Uterus (tissue), 4 donors: Measurements from ENCODE around the gene CHRM4. TPM values are rescaled to one million over a fixed set of nuclear protein-coding genes. Genes with fewer than 3 reads are reported as not detected.

ENCODE experiments used
- DNase-seq, 2 donors: peaks; one replicate each; pipeline ENCODE4 v3.0.0-alpha.2; 2019 to 2020
- H3K27ac ChIP-seq, 2 donors: fragments of 200-600 bp; sonication (generic); 1 replicate in 1 of 2; 2 replicates in 1 of 2; pipeline ENCODE4 v1.5.1; 2016 to 2018
- H3K27me3 ChIP-seq, 2 donors: fragments of 200-600 bp; sonication (generic); one replicate each; pipeline ENCODE4 v1.5.1; 2018 to 2019; ENCODE audit warnings: control low read depth in 1 of 2
- H3K36me3 ChIP-seq, 2 donors: fragments of 200-600 bp; sonication (generic); one replicate each; pipeline ENCODE4 v1.5.1; 2019; ENCODE audit warnings: control low read depth in 1 of 2
- H3K4me1 ChIP-seq, 2 donors: fragments of 200-600 bp; sonication (generic); one replicate each; pipeline ENCODE4 v1.5.1; 2018 to 2019; ENCODE audit warnings: control low read depth in 1 of 2
- H3K4me3 ChIP-seq, 2 donors: fragments of 200-600 bp; sonication (generic); 1 replicate in 1 of 2; 2 replicates in 1 of 2; pipeline ENCODE4 v1.5.1; 2018 to 2019; ENCODE audit warnings: mild to moderate bottlenecking in 1 of 2
- H3K9me3 ChIP-seq, 2 donors: fragments of 200-600 bp; sonication (generic); one replicate each; pipeline ENCODE4 v1.5.1; 2019; ENCODE audit warnings: control low read depth in 1 of 2
- CTCF ChIP-seq, 4 experiments: fragments of 200-600 bp in 2 of 4; fragments of 450-650 bp in 2 of 4; sonication (generic) in 2 of 4; IDR thresholded peaks; one replicate each; pipeline ENCODE4 v1.5.1; 2016 to 2019; ENCODE audit warnings: antibody characterized with exemption in 4 of 4, mild to moderate bottlenecking in 2 of 4, moderate library complexity in 1 of 4
- POLR2A ChIP-seq, 2 donors: fragments of 450-650 bp; IDR thresholded peaks; one replicate each; pipeline ENCODE4 v1.6.1; 2016; ENCODE audit warnings: antibody characterized with exemption in 2 of 2, mild to moderate bottlenecking in 1 of 2, moderate library complexity in 1 of 2
- intact Hi-C: fragments of 100-400 bp; cut with DNase I; formaldehyde crosslinking; loops from one replicate; pipeline ENCODE4 v1.15.1; 2023; ENCODE audit warnings: low total_unique reads
- total RNA-seq, 4 donors: library from RNA; depleted of rRNA in 3 of 4; stranded (reverse); fragments of >200 nt in 3 of 4; gene quantifications; one replicate each; pipeline versions ENCODE4 v1.1.0 to v1.2.4, GENCODE V29; 2014 to 2023
- donor health status: DM: yes; HTN: yes; CAD: no.

The CHRM4 gene
- total RNA-seq, 4 donors from 2014 or later, result 0.14 to 0.67 TPM; not detected in 2

DNA sequence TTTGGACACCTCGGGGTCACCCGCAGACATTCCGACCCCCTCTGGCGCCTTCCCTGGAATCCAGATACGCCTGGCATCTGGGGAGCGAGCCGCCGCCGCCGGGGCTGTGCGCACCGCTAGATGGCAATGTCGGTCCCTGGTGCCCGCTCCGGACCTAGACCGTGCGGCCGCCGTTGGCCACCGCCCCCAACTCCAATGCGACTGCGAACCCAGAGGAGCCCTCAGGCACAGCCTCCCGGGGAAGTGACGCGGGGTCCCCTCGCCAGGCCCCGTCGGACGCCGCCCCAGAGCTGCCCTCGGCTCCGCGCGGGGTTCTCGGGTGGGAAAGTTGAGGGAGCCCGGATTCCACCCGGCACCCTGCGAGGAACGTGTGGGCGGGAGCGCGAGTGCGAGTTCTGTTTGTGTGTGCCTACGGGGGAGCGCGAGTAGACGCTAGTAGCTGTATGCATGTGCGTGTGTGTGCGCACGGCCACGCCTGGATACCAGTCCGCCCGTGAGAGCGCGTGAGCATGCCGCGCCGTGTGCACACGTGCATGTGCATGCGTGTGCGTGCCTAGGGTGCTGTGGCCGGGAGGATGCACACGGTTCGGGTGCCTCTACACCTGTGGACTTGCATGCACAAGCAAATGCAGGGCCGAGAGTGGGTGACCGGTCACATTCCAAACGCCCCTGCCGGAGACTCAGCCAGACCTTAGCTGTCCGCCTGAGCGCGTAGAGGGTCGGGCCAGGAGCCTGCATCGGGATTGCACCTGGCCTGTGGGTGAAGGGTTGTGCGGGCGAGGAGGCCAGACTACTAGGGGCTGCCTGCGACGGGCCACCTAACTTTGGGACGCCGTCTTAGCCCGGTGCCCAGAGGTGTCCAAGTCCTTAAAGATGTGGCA, 1.9 kb downstream of the CHRM4 start:
- H3K36me3 ChIP-seq, result no peaks in the 10 kb centered on the region
- peaks cover 19 to 22% of the 10 kb centered on the region in 2 donors for H3K27me3 ChIP-seq
- peak overlapping the region in 1 of 2 donors; percentile 21 for H3K4me3 ChIP-seq
- H3K9me3 ChIP-seq, result no peaks in the 10 kb centered on the region
- intact Hi-C loops, result loop anchor here (5.0 kb wide), 1 partner anchor 158 kb away; no protein-coding TSS in a partner anchor
- TF ChIP-seq POLR2A (IDR thresholded peaks at IDR 0.05) (peak in 1 of 2 donors; percentile 1), CTCF (IDR thresholded peaks at IDR 0.05) (peak; percentile 78 to 89 (median 78))
- peaks cover 0 to 33% of the 10 kb centered on the region in 2 donors for H3K4me1 ChIP-seq
- DNase-seq, result peak in 1 of 2 donors; percentile 63
- no peak overlapping the region for H3K27ac ChIP-seq

DNA sequence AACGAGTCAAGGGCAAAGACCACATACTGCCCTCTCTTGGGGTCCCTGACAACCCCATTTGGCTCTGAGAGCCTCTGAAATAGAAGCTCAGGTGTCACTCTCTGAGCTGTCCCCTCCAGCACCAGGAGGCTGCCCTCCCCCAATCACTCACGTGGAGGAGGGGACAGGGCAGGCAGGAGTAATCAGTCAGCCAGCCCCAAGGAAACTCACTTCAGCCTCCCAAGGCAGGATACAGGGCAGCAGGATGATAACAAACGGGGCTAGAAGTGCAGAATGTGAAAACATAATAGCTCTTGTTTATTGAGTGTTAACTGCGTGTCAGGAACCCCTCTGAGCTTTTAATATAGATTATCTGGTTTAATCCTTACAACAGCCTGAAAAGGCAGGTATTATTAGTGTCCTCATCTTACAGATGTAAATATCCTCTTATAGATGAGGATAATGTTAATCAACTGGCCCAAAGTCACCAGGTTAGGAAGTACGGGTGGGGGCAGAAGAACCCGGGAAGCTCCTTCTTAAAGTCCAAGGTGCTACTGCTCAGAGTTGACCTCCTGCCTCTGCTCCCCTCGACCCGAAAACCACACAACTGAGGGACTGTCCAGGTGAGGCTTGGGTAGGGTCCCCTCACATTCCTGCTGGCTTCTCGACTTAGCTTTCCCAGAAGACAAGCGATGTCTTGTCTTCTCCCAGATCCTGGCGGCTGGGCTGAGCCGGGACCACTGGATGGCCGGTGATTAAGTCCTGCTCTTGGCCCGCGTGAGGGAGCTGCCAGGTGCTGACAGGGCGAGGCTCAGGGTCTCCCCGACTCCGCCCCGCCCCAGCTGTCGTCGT, 2.7 kb downstream of the CHRM4 start:
- H3K4me1 ChIP-seq, result peaks cover 0 to 33% of the 10 kb centered on the region in 2 donors
- intact Hi-C loops, result no loop called here
- H3K27ac ChIP-seq, result no peak overlapping the region
- no peaks in the 10 kb centered on the region for H3K36me3 ChIP-seq
- no peaks in the 10 kb centered on the region for H3K9me3 ChIP-seq
- TF ChIP-seq POLR2A (IDR thresholded peaks at IDR 0.05), result peak in 1 of 2 donors; percentile 3
- no peak for TF ChIP-seq CTCF (IDR thresholded peaks at IDR 0.05)
- peaks cover 19 to 22% of the 10 kb centered on the region in 2 donors for H3K27me3 ChIP-seq
- DNase-seq, result no peak
- no peak overlapping the region for H3K4me3 ChIP-seq

DNA sequence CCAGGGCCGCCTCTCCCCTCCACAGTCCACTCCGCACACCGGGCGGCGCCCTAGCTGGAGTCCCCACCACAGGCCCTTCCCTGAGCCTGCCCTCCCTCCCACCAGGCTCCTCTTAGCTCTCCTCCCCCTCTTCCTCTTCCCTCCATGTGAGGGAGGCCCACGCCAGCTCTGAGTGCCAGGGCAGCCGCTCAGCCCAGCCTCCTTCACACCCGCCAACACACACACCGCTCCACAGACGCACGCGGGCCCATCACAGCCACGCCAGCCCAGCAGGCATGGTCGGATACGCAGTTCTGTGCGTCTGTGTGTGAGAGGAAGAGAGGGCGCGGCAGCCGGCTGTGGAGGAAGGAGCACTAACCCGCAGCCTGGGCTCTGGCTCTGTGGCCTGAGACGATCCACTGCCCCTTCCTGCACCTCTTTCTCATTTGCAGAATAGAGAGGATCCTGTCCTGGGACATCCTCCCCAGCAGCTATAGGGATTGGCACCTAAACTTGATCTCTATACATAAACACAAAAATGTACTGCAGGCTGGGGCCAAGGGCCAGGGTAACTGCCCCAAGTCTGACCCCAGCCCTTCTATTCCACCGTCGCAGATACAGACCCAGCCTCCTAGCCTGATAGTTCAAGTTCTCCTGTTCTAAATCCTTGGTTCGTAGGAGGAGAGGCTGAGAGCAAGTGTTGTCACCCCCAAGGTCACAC, 3.5 kb downstream of the CHRM4 start:
- H3K36me3 ChIP-seq, result no peaks in the 10 kb centered on the region
- no peak for DNase-seq
- no peak overlapping the region for H3K4me3 ChIP-seq
- TF ChIP-seq CTCF (IDR thresholded peaks at IDR 0.05) (no peak), POLR2A (IDR thresholded peaks at IDR 0.05) (no peak)
- H3K4me1 ChIP-seq, result peaks cover 0 to 33% of the 10 kb centered on the region in 2 donors
- no peak overlapping the region for H3K27ac ChIP-seq
- peaks cover 19 to 22% of the 10 kb centered on the region in 2 donors for H3K27me3 ChIP-seq
- intact Hi-C loops, result no loop called here
- H3K9me3 ChIP-seq, result no peaks in the 10 kb centered on the region

DNA sequence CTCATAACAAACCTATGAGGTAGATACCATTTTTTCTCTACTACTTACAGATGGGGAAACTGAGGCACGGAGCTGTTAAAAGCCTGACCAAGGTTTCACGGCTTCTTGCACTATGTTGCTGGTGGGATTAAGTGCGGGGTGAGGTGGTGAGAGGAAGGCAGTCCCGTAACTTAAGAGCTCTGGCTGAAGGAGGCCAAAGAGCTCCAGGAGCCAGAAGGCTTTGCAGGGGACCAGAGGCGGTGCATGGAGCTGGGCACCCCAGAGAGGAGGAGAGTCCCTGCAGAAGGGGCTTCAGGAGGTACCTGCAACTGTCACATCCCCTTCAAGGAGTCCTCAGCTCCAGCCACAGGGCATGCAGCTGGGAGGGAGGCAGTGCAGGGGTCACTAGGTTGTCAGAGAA, 4.1 kb downstream of the CHRM4 start:
- H3K27me3 ChIP-seq, result peaks cover 19 to 22% of the 10 kb centered on the region in 2 donors
- no peaks in the 10 kb centered on the region for H3K9me3 ChIP-seq
- DNase-seq, result no peak
- H3K36me3 ChIP-seq, result no peaks in the 10 kb centered on the region
- no peak for TF ChIP-seq POLR2A (IDR thresholded peaks at IDR 0.05)
- TF ChIP-seq CTCF (IDR thresholded peaks at IDR 0.05), result no peak
- H3K4me1 ChIP-seq, result peaks cover 0 to 35% of the 10 kb centered on the region in 2 donors
- no peak overlapping the region for H3K4me3 ChIP-seq
- no peak overlapping the region for H3K27ac ChIP-seq
- intact Hi-C loops, result no loop called here
